Activated CD4-positive, alpha-beta memory T cell treated with anti-CD3 and anti-CD28 coated beads for 36 hours (primary cell): Measurements from ENCODE around the gene ANAPC15. TPM values are rescaled to one million over a fixed set of nuclear protein-coding genes. Genes with fewer than 3 reads are reported as not detected.

Experiments used
- CTCF ChIA-PET: fragments of 350-600 bp; sonication (Branson Sonifier 250); formaldehyde crosslinking; loops from one replicate; lab custom pipeline; 2021; ENCODE audit warnings: antibody characterized with exemption, inconsistent platforms; lab: Charles Lee
- POLR2A ChIA-PET: fragments of 350-600 bp; sonication (Branson Sonifier 250); formaldehyde crosslinking; loops from one replicate; lab custom pipeline; 2021; ENCODE audit warnings: antibody characterized with exemption; lab: Charles Lee
- DNase-seq: peaks from one replicate; pipeline ENCODE4 v3.0.0-alpha.2; 2020
- H3K27ac Mint-ChIP-seq: one replicate; pipeline ENCODE4 v1.8.0; 2021; ENCODE audit warnings: mixed read lengths
- H3K27me3 Mint-ChIP-seq: one replicate; pipeline ENCODE4 v1.8.0; 2021; ENCODE audit warnings: mixed read lengths
- H3K36me3 Mint-ChIP-seq: one replicate; pipeline ENCODE4 v1.8.0; 2021; ENCODE audit warnings: mixed read lengths
- H3K4me1 Mint-ChIP-seq: one replicate; pipeline ENCODE4 v1.8.0; 2021; ENCODE audit warnings: low read depth, mixed read lengths
- H3K4me3 Mint-ChIP-seq: one replicate; pipeline ENCODE4 v1.8.0; 2021; ENCODE audit warnings: mild to moderate bottlenecking, mixed read lengths
- H3K9me3 Mint-ChIP-seq: one replicate; pipeline ENCODE4 v1.8.0; 2021; ENCODE audit warnings: mixed read lengths
- intact Hi-C: fragments of 100-400 bp; cut with micrococcal nuclease; formaldehyde crosslinking; loops from one replicate; pipeline ENCODE4 v1.15.1; 2023
- total RNA-seq, 2 experiments: library from RNA; stranded (reverse); gene quantifications; one replicate each; pipeline ENCODE4 v1.2.3, GENCODE V29; 2021

ANAPC15 gene
- total RNA-seq, 2 experiments from 2014 or later: 62.6 to 64.2 TPM

GRCh38 chr11:72123117-72123653 is 10.7 kb upstream of the ANAPC15 start:
- POLR2A ChIA-PET: interaction anchor here (0.9 kb wide), 1 partner anchor 20 kb away, joined by 3 read pairs; no protein-coding TSS in a partner anchor
- peaks cover 2% of the 10 kb centered on the region for H3K36me3 Mint-ChIP-seq
- H3K27me3 Mint-ChIP-seq: no peaks in the 10 kb centered on the region
- peaks cover 11% of the 10 kb centered on the region for H3K9me3 Mint-ChIP-seq
- DNase-seq: no peak
- intact Hi-C loops: no loop called here
- H3K4me3 Mint-ChIP-seq: no peak overlapping the region
- CTCF ChIA-PET: interaction anchor here (0.7 kb wide), 1 partner anchor 20 kb away, joined by 4 read pairs; no protein-coding TSS in a partner anchor
- no peak overlapping the region for H3K27ac Mint-ChIP-seq
- H3K4me1 Mint-ChIP-seq: no peaks in the 10 kb centered on the region

- intact Hi-C loops: no loop called here
- peaks cover 5% of the 10 kb centered on the region for H3K9me3 Mint-ChIP-seq
- CTCF ChIA-PET: no interaction called here
These were observed 10.1 kb upstream of the ANAPC15 start for GRCh38 chr11:72122607-72123006.

GRCh38 chr11:72120930-72121329 is 8.4 kb upstream of the ANAPC15 start:
- Mint-ChIP-seq H3K27me3 (no peaks in the 10 kb centered on the region), H3K4me3 (no peak overlapping the region), H3K9me3 (no peaks in the 10 kb centered on the region), H3K27ac (no peak overlapping the region), H3K36me3 (no peaks in the 10 kb centered on the region), H3K4me1 (no peaks in the 10 kb centered on the region)
- DNase-seq: no peak
- POLR2A ChIA-PET: no interaction called here
- CTCF ChIA-PET: interaction anchor here (1.1 kb wide), 1 partner anchor 23 kb away, joined by 6 read pairs; no protein-coding TSS in a partner anchor
- intact Hi-C loops: no loop called here

More at GRCh38 chr11:72122607-72123006, 10.1 kb upstream of the ANAPC15 start:
- H3K4me3 Mint-ChIP-seq: no peak overlapping the region
- H3K27ac Mint-ChIP-seq: no peak overlapping the region
- no peak for DNase-seq
- POLR2A ChIA-PET: interaction anchor here (0.9 kb wide), 1 partner anchor 21 kb away, joined by 3 read pairs; no protein-coding TSS in a partner anchor
- H3K4me1 Mint-ChIP-seq: no peaks in the 10 kb centered on the region
- no peaks in the 10 kb centered on the region for H3K27me3 Mint-ChIP-seq
- H3K36me3 Mint-ChIP-seq: no peaks in the 10 kb centered on the region

GRCh38 chr11:72119198-72119597 is 6.7 kb upstream of the ANAPC15 start:
- no peaks in the 10 kb centered on the region for H3K4me1 Mint-ChIP-seq
- no peaks in the 10 kb centered on the region for H3K36me3 Mint-ChIP-seq
- no peak overlapping the region for H3K4me3 Mint-ChIP-seq
- intact Hi-C loops: no loop called here
- no peaks in the 10 kb centered on the region for H3K27me3 Mint-ChIP-seq
- CTCF ChIA-PET: interaction anchor here (1.4 kb wide), 1 partner anchor 25 kb away, joined by 5 read pairs; no protein-coding TSS in a partner anchor
- no peaks in the 10 kb centered on the region for H3K9me3 Mint-ChIP-seq
- DNase-seq: no peak
- H3K27ac Mint-ChIP-seq: no peak overlapping the region
- POLR2A ChIA-PET: no interaction called here

GRCh38 chr11:72116019-72116755 is 3.7 kb upstream of the ANAPC15 start:
- ChIA-PET POLR2A (no interaction called here), CTCF (no interaction called here)
- intact Hi-C loops: no loop called here
- no peak for DNase-seq
- Mint-ChIP-seq H3K27ac (no peak overlapping the region), H3K4me3 (no peak overlapping the region), H3K36me3 (no peaks in the 10 kb centered on the region), H3K4me1 (peaks cover 15% of the 10 kb centered on the region), H3K9me3 (no peaks in the 10 kb centered on the region), H3K27me3 (no peaks in the 10 kb centered on the region)

- Mint-ChIP-seq H3K27me3 (no peaks in the 10 kb centered on the region), H3K9me3 (no peaks in the 10 kb centered on the region), H3K27ac (no peak overlapping the region), H3K36me3 (peaks cover 7% of the 10 kb centered on the region), H3K4me1 (peaks cover 18% of the 10 kb centered on the region), H3K4me3 (no peak overlapping the region)
- ChIA-PET CTCF (interaction anchor here (1.3 to 1.4 kb wide), 2 partner anchors 30 to 138 kb away, joined by 3 to 4 read pairs; no protein-coding TSS in a partner anchor), POLR2A (no interaction called here)
- no peak for DNase-seq
- intact Hi-C loops: no loop called here
These were observed 2.1 kb upstream of the ANAPC15 start for GRCh38 chr11:72114570-72114969.

- POLR2A ChIA-PET: interaction anchor here (1.0 to 1.9 kb wide), 5 partner anchors 9 to 185 kb away, joined by 3 to 9 read pairs (median 5); partner anchors contain the start of genes RNF121 and XNDC1N
- Mint-ChIP-seq H3K4me3 (peak overlapping the region; percentile 93), H3K9me3 (no peaks in the 10 kb centered on the region), H3K36me3 (peaks cover 7% of the 10 kb centered on the region), H3K27ac (peak overlapping the region; percentile 100), H3K4me1 (peaks cover 18% of the 10 kb centered on the region), H3K27me3 (no peaks in the 10 kb centered on the region)
- intact Hi-C loops: loop anchor here (1.0 to 2.0 kb wide), 7 partner anchors 10 to 321 kb away; partner anchors contain the start of genes CLPB, LAMTOR1, LRRC51 and NUMA1
- CTCF ChIA-PET: interaction anchor here (0.6 to 2.9 kb wide), 5 partner anchors 22 to 105 kb away, joined by 3 to 19 read pairs (median 5); no protein-coding TSS in a partner anchor
- DNase-seq: peak; percentile 28
These were observed 698 bp upstream of the ANAPC15 start for GRCh38 chr11:72112978-72113808.

GRCh38 chr11:72111300-72112142 is 974 bp downstream of the ANAPC15 start:
- Mint-ChIP-seq H3K4me1 (peaks cover 18% of the 10 kb centered on the region), H3K4me3 (peak overlapping the region; percentile 93), H3K36me3 (peaks cover 7% of the 10 kb centered on the region), H3K27ac (peak overlapping the region; percentile 100), H3K27me3 (no peaks in the 10 kb centered on the region), H3K9me3 (no peaks in the 10 kb centered on the region)
- intact Hi-C loops: loop anchor here (1.0 to 2.0 kb wide), 7 partner anchors 8 to 323 kb away; partner anchors contain the start of genes CLPB, LAMTOR1, LRRC51 and NUMA1
- DNase-seq: no peak
- POLR2A ChIA-PET: interaction anchor here (0.7 to 1.9 kb wide), 6 partner anchors 8 to 183 kb away, joined by 3 to 9 read pairs (median 4); partner anchors contain the start of genes RNF121 and XNDC1N
- CTCF ChIA-PET: interaction anchor here (1.1 to 2.9 kb wide), 2 partner anchors 33 to 71 kb away, joined by 5 to 19 read pairs; no protein-coding TSS in a partner anchor

- Mint-ChIP-seq H3K4me3 (no peak within 1 kb of the TSS), H3K36me3 (peaks cover 7% of the 10 kb centered on the region), H3K4me1 (peaks cover 28% of the 10 kb centered on the region), H3K9me3 (no peaks in the 10 kb centered on the region), H3K27ac (no peak within 1 kb of the TSS), H3K27me3 (no peaks in the 10 kb centered on the region)
- intact Hi-C loops: no loop called here
- POLR2A ChIA-PET: no interaction called here
- no peak for DNase-seq
- CTCF ChIA-PET: interaction anchor here (1.7 kb wide), 1 partner anchor 15 kb away, joined by 6 read pairs; no protein-coding TSS in a partner anchor
These were observed 6.6 kb downstream of the ANAPC15 start, which contains the start of gene TOMT for GRCh38 chr11:72105888-72106287. TSS of gene TOMT (plus strand) at chr11:72105924. CDS start at chr11:72105952, 28 bp downstream.

- peak overlapping the region; percentile 83 for H3K27ac Mint-ChIP-seq
- ChIA-PET CTCF (interaction anchor here (0.9 kb wide), 1 partner anchor 13 kb away, joined by 3 read pairs; no protein-coding TSS in a partner anchor), POLR2A (interaction anchor here (0.9 kb wide), 1 partner anchor 9 kb away, joined by 5 read pairs; the partner anchor contains the start of gene ANAPC15)
- H3K36me3 Mint-ChIP-seq: peaks cover 5% of the 10 kb centered on the region
- no peak for DNase-seq
- H3K4me1 Mint-ChIP-seq: peaks cover 37% of the 10 kb centered on the region
- intact Hi-C loops: loop anchor here (1.0 to 2.0 kb wide), 6 partner anchors 9 to 175 kb away; partner anchors contain the start of genes ANAPC15, LRRC51, NUMA1 and RNF121
- no peaks in the 10 kb centered on the region for H3K27me3 Mint-ChIP-seq
- no peaks in the 10 kb centered on the region for H3K9me3 Mint-ChIP-seq
- H3K4me3 Mint-ChIP-seq: peak overlapping the region; percentile 80
These were observed 8.7 kb downstream of the ANAPC15 start for GRCh38 chr11:72103754-72104167.
